GM18951 (cell line): ENCODE measurements around the gene PKDCC.

Source experiments
- POLR2A ChIP-seq: IDR thresholded peaks from 4 replicates; pipeline ENCODE4 v1.6.1; 2011; ENCODE audit warnings: mild to moderate bottlenecking; ENCODE audit not compliant: insufficient read length, insufficient read depth; ENCODE audit errors: extremely low read depth
- in situ Hi-C: fragments of 300-500 bp; cut with MboI; formaldehyde crosslinking; loops from one replicate; pipeline ENCODE4 v1.12.0; 2022; ENCODE audit warnings: low sequenced_read_pairs, mixed read lengths, inconsistent platforms; ENCODE audit not compliant: unreplicated experiment

The PKDCC gene

GRCh38 chr2:42035241-42035640 lies 12.6 kb upstream of the PKDCC start:
- TF ChIP-seq POLR2A, result no peak
- in situ Hi-C loops, result no loop called here

- in situ Hi-C loops, result no loop called here
- TF ChIP-seq POLR2A, result no peak
Observed at GRCh38 chr2:42036413-42036812, 11.4 kb upstream of the PKDCC start.

- in situ Hi-C loops, result no loop called here
- no peak for TF ChIP-seq POLR2A
Observed at GRCh38 chr2:42036940-42037339, 10.9 kb upstream of the PKDCC start.

GRCh38 chr2:42040643-42041278 lies 7.1 kb upstream of the PKDCC start:
- TF ChIP-seq POLR2A, result no peak

GRCh38 chr2:42041377-42042127 lies 6.3 kb upstream of the PKDCC start:
- no peak for TF ChIP-seq POLR2A
- in situ Hi-C loops, result no loop called here

More at GRCh38 chr2:42040643-42041278, 7.1 kb upstream of the PKDCC start:
- in situ Hi-C loops, result no loop called here

GRCh38 chr2:42042631-42043355 lies 5.0 kb upstream of the PKDCC start:
- in situ Hi-C loops, result no loop called here

GRCh38 chr2:42043789-42044394 lies 3.9 kb upstream of the PKDCC start:
- TF ChIP-seq POLR2A, result no peak
- in situ Hi-C loops, result no loop called here

More at GRCh38 chr2:42042631-42043355, 5.0 kb upstream of the PKDCC start:
- no peak for TF ChIP-seq POLR2A

- in situ Hi-C loops, result no loop called here
- no peak for TF ChIP-seq POLR2A
Observed at GRCh38 chr2:42044939-42045338, 2.9 kb upstream of the PKDCC start.

- TF ChIP-seq POLR2A, result no peak
- in situ Hi-C loops, result no loop called here
Observed at GRCh38 chr2:42045352-42045751, 2.5 kb upstream of the PKDCC start.

GRCh38 chr2:42045848-42046748 lies 1.7 kb upstream of the PKDCC start:
- in situ Hi-C loops, result no loop called here
- TF ChIP-seq POLR2A, result no peak

GRCh38 chr2:42046819-42047487 lies 868 bp upstream of the PKDCC start:
- TF ChIP-seq POLR2A, result no peak
- in situ Hi-C loops, result no loop called here
